Breast epithelium (tissue), 3 donors: ENCODE data around the gene CLSTN2.

ENCODE experiments used
- POLR2A ChIP-seq: fragments of 450-650 bp; IDR thresholded peaks from one replicate; pipeline ENCODE4 v1.6.1; 2016; ENCODE audit warnings: antibody characterized with exemption, mild to moderate bottlenecking, moderate library complexity
- POLR2AphosphoS5 ChIP-seq, 3 donors: sonication (generic); formaldehyde crosslinking; IDR thresholded peaks; one replicate each; pipeline ENCODE4 v1.6.1; 2017; ENCODE audit warnings: antibody characterized with exemption in 3 of 3
- TF ChIP-seq, protein P1 (sequence below), 3 donors: fragments of 450-650 bp; IDR thresholded peaks; one replicate each; pipeline ENCODE4 v1.5.1; 2016 to 2017; ENCODE audit warnings: antibody characterized with exemption in 3 of 3, mild to moderate bottlenecking in 3 of 3, moderate library complexity in 3 of 3

DNA sequence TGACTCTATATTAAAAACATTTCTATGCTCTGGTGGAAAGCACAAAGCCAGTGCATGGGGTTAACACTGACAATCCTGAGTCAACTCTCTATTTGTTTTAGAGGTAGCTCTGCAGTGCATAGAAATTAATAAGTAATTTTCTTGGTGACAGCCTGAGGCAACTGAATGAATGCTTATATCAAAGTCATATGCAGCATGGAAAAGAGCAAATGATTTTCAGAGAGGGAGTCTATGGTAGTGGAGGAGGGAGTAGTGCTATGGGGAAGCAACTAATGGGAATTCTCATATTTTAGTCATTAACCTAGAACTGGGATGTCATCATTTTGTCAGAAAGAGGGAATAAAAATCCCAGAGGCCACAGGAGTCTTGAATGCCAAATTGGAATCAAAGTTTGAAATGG is 99.1 kb downstream of the CLSTN2 start:
- TF ChIP-seq, protein P1, sequence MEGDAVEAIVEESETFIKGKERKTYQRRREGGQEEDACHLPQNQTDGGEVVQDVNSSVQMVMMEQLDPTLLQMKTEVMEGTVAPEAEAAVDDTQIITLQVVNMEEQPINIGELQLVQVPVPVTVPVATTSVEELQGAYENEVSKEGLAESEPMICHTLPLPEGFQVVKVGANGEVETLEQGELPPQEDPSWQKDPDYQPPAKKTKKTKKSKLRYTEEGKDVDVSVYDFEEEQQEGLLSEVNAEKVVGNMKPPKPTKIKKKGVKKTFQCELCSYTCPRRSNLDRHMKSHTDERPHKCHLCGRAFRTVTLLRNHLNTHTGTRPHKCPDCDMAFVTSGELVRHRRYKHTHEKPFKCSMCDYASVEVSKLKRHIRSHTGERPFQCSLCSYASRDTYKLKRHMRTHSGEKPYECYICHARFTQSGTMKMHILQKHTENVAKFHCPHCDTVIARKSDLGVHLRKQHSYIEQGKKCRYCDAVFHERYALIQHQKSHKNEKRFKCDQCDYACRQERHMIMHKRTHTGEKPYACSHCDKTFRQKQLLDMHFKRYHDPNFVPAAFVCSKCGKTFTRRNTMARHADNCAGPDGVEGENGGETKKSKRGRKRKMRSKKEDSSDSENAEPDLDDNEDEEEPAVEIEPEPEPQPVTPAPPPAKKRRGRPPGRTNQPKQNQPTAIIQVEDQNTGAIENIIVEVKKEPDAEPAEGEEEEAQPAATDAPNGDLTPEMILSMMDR (IDR thresholded peaks at IDR 0.05) = no peak
- no peak for TF ChIP-seq POLR2AphosphoS5 (IDR thresholded peaks at IDR 0.05)
- no peak for TF ChIP-seq POLR2A
